Neural cell (in vitro differentiated cells): ENCODE data around the gene ETFB. TPM values are rescaled to one million over a fixed set of nuclear protein-coding genes. Genes with fewer than 3 reads are reported as not detected.

Experiments
- H2AFZ ChIP-seq: fragments of 200-600, 300-800 bp; sonication (generic), shearing (Covaris generic); 2 replicates; pipeline ENCODE4 v1.6.0; 2014; ENCODE audit warnings: low read depth, mild to moderate bottlenecking, antibody characterized with exemption, low read length, moderate library complexity
- H3F3A ChIP-seq: fragments of 200-600 bp; shearing (Covaris generic); 2 replicates; pipeline ENCODE4 v1.6.1; 2016; ENCODE audit warnings: mild to moderate bottlenecking, moderate library complexity, mixed read lengths, antibody characterized with exemption, low read length; ENCODE audit not compliant: insufficient read depth, poor library complexity, severe bottlenecking
- H3K27ac ChIP-seq: fragments of 200-600, 300-800 bp; sonication (generic), shearing (Covaris generic); 2 replicates; pipeline ENCODE4 v1.5.1; 2014; ENCODE audit warnings: mild to moderate bottlenecking, low read length, moderate library complexity
- H3K27me3 ChIP-seq: fragments of 300-800, 200-600 bp; sonication (generic), shearing (Covaris generic); 2 replicates; pipeline ENCODE4 v1.6.0; 2014; ENCODE audit warnings: mild to moderate bottlenecking, low read depth, low read length, moderate library complexity; ENCODE audit not compliant: insufficient read depth
- H3K36me3 ChIP-seq: fragments of 300-800, 200-600 bp; sonication (generic), shearing (Covaris generic); 2 replicates; pipeline ENCODE4 v1.5.1; 2014; ENCODE audit warnings: mild to moderate bottlenecking, antibody characterized with exemption, low read length, moderate library complexity; ENCODE audit not compliant: insufficient read depth
- H3K4me2 ChIP-seq: fragments of 300-800, 200-600 bp; sonication (generic), shearing (Covaris generic); 2 replicates; pipeline ENCODE4 v1.6.0; 2014; ENCODE audit warnings: mild to moderate bottlenecking, low read length
- H3K4me3 ChIP-seq: fragments of 300-800, 200-600 bp; sonication (generic), shearing (Covaris generic); 2 replicates; pipeline ENCODE4 v1.5.1; 2014; ENCODE audit warnings: mild to moderate bottlenecking, low read length, moderate library complexity
- H3K79me2 ChIP-seq: fragments of 200-600 bp; shearing (Covaris generic); replicated peaks from 2 replicates; pipeline ENCODE4 v1.6.0; 2014; ENCODE audit warnings: mild to moderate bottlenecking, low read length, moderate library complexity; ENCODE audit not compliant: insufficient read depth
- H3K9ac ChIP-seq: fragments of 300-800, 200-600 bp; sonication (generic), shearing (Covaris generic); 2 replicates; pipeline ENCODE4 v1.6.1; 2016; ENCODE audit warnings: mild to moderate bottlenecking, low read length, mixed read lengths
- H3K9me2 ChIP-seq: fragments of 200-600 bp; shearing (Covaris generic); 2 replicates; pipeline ENCODE4 v1.6.1; 2016; ENCODE audit warnings: mild to moderate bottlenecking, low read length, mixed read lengths; ENCODE audit not compliant: insufficient read depth
- H3K9me3 ChIP-seq: fragments of 200-600, 300-800 bp; sonication (generic), shearing (Covaris generic); 2 replicates; pipeline ENCODE4 v1.6.1; 2016; ENCODE audit warnings: mild to moderate bottlenecking, mixed run types, low read length, moderate library complexity, mixed read lengths
- H4K20me1 ChIP-seq: fragments of 200-600 bp; shearing (Covaris generic); 2 replicates; pipeline ENCODE4 v1.6.1; 2016; ENCODE audit warnings: mild to moderate bottlenecking, mixed run types; ENCODE audit not compliant: insufficient read depth
- EP300 ChIP-seq: fragments of 450-650 bp; conservative IDR thresholded peaks from 2 replicates; pipeline ENCODE4 v1.6.1; 2014; ENCODE audit warnings: antibody characterized with exemption, mild to moderate bottlenecking, moderate library complexity; ENCODE audit not compliant: poor library complexity, severe bottlenecking
- EZH2 ChIP-seq: fragments of 200-600, 300-800 bp; shearing (Covaris generic), sonication (generic); IDR thresholded peaks from 2 replicates; pipeline ENCODE4 v1.6.1; 2014; ENCODE audit warnings: antibody characterized with exemption, low read length, borderline replicate concordance, mild to moderate bottlenecking; ENCODE audit not compliant: insufficient read depth, poor library complexity, severe bottlenecking
- MXI1 ChIP-seq: fragments of 450-650 bp; conservative IDR thresholded peaks from 2 replicates; pipeline ENCODE4 v1.6.1; 2014; ENCODE audit warnings: antibody characterized with exemption, mild to moderate bottlenecking; ENCODE audit not compliant: poor library complexity, severe bottlenecking
- POLR2AphosphoS5 ChIP-seq: IDR thresholded peaks from 2 replicates; pipeline ENCODE4 v1.6.1; 2012
- RAD21 ChIP-seq: fragments of 450-650 bp; conservative IDR thresholded peaks from 2 replicates; pipeline ENCODE4 v1.6.1; 2014; ENCODE audit warnings: antibody characterized with exemption, mild to moderate bottlenecking, moderate library complexity
- SMC3 ChIP-seq: fragments of 450-650 bp; conservative IDR thresholded peaks from 2 replicates; pipeline ENCODE4 v1.6.1; 2014; ENCODE audit warnings: antibody characterized with exemption, mild to moderate bottlenecking, moderate library complexity; ENCODE audit not compliant: poor library complexity
- TAF1 ChIP-seq: IDR thresholded peaks from 2 replicates; pipeline ENCODE4 v1.6.1; 2012; ENCODE audit warnings: low read depth
- polyA plus RNA-seq: library from polyadenylated mRNA; depleted of rRNA; stranded (reverse); fragments of >200 nt; gene quantifications from 2 replicates; pipeline ENCODE4 v1.2.3, GENCODE V29; 2014
- TF ChIP-seq, protein P1 (sequence below): IDR thresholded peaks from 2 replicates; pipeline ENCODE4 v1.6.1; 2012; ENCODE audit warnings: borderline replicate concordance
- TF ChIP-seq, protein P2 (sequence below): fragments of 450-650 bp; IDR thresholded peaks from 2 replicates; pipeline ENCODE4 v1.5.1; 2014; ENCODE audit warnings: antibody characterized with exemption, mild to moderate bottlenecking, moderate library complexity; ENCODE audit not compliant: poor library complexity, severe bottlenecking

Gene ETFB
- polyA plus RNA-seq, 1 donor from 2014 or later: 383 TPM

DNA sequence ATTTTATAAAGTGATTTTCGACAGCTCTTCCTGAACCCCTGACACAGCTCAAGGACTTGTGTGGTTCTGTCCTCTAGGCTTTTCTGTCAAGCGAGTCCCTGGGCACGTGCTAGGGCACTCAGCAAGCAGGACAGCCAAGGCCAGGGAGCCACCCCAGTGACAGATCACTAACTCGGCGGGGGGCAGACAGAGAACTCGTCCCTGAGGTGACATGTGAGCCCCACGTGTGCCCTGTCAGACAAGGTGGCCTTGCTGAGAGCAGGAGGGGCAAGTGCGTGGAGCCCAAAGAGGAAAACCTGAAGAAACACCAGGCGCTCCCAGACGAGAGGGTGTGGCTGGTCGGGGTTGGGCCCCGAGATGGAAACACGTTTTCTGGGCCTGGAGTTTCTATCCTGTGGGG, 4.9 kb downstream of the ETFB start:
- no peaks in the 10 kb centered on the region for H3K36me3 ChIP-seq
- H3K79me2 ChIP-seq: no peaks in the 10 kb centered on the region
- H3K4me2 ChIP-seq: no peak overlapping the region
- H3K27ac ChIP-seq: no peak overlapping the region
- no peaks in the 10 kb centered on the region for H3K9me3 ChIP-seq
- no peak for TF ChIP-seq MXI1
- no peak for TF ChIP-seq TAF1
- H4K20me1 ChIP-seq: no peaks in the 10 kb centered on the region
- no peaks in the 10 kb centered on the region for H3K27me3 ChIP-seq
- H3F3A ChIP-seq: no peaks in the 10 kb centered on the region
- no peak overlapping the region for H3K9ac ChIP-seq
- H2AFZ ChIP-seq: no peak overlapping the region
- H3K9me2 ChIP-seq: no peaks in the 10 kb centered on the region
- H3K4me3 ChIP-seq: no peak overlapping the region

- Histone ChIP-seq H3K36me3 (no peaks in the 10 kb centered on the region), H3K4me2 (no peak overlapping the region), H3K9me2 (no peaks in the 10 kb centered on the region), H3K4me3 (no peak overlapping the region), H3K9me3 (no peaks in the 10 kb centered on the region), H3K27ac (no peak overlapping the region), H4K20me1 (no peaks in the 10 kb centered on the region), H3K27me3 (no peaks in the 10 kb centered on the region), H3K79me2 (no peaks in the 10 kb centered on the region), H2AFZ (no peak overlapping the region), H3K9ac (no peak overlapping the region), H3F3A (no peaks in the 10 kb centered on the region)
- TF ChIP-seq EZH2: no peak
- no peak for TF ChIP-seq TAF1
- no peak for TF ChIP-seq SMC3
- no peak for TF ChIP-seq MXI1
- TF ChIP-seq RAD21: no peak
- TF ChIP-seq POLR2AphosphoS5: no peak
Measured at GRCh38 chr19:51359294-51359693, 6.9 kb downstream of the ETFB start.

GRCh38 chr19:51357952-51358351, 8.2 kb downstream of the ETFB start:
- H3K4me3 ChIP-seq: no peak overlapping the region
- TF ChIP-seq, protein P1, sequence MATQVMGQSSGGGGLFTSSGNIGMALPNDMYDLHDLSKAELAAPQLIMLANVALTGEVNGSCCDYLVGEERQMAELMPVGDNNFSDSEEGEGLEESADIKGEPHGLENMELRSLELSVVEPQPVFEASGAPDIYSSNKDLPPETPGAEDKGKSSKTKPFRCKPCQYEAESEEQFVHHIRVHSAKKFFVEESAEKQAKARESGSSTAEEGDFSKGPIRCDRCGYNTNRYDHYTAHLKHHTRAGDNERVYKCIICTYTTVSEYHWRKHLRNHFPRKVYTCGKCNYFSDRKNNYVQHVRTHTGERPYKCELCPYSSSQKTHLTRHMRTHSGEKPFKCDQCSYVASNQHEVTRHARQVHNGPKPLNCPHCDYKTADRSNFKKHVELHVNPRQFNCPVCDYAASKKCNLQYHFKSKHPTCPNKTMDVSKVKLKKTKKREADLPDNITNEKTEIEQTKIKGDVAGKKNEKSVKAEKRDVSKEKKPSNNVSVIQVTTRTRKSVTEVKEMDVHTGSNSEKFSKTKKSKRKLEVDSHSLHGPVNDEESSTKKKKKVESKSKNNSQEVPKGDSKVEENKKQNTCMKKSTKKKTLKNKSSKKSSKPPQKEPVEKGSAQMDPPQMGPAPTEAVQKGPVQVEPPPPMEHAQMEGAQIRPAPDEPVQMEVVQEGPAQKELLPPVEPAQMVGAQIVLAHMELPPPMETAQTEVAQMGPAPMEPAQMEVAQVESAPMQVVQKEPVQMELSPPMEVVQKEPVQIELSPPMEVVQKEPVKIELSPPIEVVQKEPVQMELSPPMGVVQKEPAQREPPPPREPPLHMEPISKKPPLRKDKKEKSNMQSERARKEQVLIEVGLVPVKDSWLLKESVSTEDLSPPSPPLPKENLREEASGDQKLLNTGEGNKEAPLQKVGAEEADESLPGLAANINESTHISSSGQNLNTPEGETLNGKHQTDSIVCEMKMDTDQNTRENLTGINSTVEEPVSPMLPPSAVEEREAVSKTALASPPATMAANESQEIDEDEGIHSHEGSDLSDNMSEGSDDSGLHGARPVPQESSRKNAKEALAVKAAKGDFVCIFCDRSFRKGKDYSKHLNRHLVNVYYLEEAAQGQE: no peak
- TF ChIP-seq EP300 (no peak), SMC3 (no peak), RAD21 (no peak), EZH2 (no peak), TAF1 (no peak), POLR2AphosphoS5 (no peak), MXI1 (no peak)
- TF ChIP-seq, protein P2, sequence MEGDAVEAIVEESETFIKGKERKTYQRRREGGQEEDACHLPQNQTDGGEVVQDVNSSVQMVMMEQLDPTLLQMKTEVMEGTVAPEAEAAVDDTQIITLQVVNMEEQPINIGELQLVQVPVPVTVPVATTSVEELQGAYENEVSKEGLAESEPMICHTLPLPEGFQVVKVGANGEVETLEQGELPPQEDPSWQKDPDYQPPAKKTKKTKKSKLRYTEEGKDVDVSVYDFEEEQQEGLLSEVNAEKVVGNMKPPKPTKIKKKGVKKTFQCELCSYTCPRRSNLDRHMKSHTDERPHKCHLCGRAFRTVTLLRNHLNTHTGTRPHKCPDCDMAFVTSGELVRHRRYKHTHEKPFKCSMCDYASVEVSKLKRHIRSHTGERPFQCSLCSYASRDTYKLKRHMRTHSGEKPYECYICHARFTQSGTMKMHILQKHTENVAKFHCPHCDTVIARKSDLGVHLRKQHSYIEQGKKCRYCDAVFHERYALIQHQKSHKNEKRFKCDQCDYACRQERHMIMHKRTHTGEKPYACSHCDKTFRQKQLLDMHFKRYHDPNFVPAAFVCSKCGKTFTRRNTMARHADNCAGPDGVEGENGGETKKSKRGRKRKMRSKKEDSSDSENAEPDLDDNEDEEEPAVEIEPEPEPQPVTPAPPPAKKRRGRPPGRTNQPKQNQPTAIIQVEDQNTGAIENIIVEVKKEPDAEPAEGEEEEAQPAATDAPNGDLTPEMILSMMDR: no peak
- H2AFZ ChIP-seq: no peak overlapping the region
- H3K79me2 ChIP-seq: no peaks in the 10 kb centered on the region
- no peaks in the 10 kb centered on the region for H3K9me2 ChIP-seq
- no peaks in the 10 kb centered on the region for H3K9me3 ChIP-seq
- H3K9ac ChIP-seq: no peak overlapping the region
- no peaks in the 10 kb centered on the region for H3K36me3 ChIP-seq
- H3F3A ChIP-seq: no peaks in the 10 kb centered on the region
- no peak overlapping the region for H3K27ac ChIP-seq
- no peak overlapping the region for H3K4me2 ChIP-seq
- H4K20me1 ChIP-seq: no peaks in the 10 kb centered on the region
- no peaks in the 10 kb centered on the region for H3K27me3 ChIP-seq
